GM18951 (cell line): Measurements from ENCODE around the gene RALBP1.
"Not testable (repeated sequence)": the region's sequence is repeated elsewhere in the genome, so short reads cannot be mapped to it uniquely, and the experiment has no call there.

Source experiments
- POLR2A ChIP-seq: IDR thresholded peaks from 4 replicates; pipeline ENCODE4 v1.6.1; 2011; ENCODE audit warnings: mild to moderate bottlenecking; ENCODE audit not compliant: insufficient read length, insufficient read depth; ENCODE audit errors: extremely low read depth
- in situ Hi-C: fragments of 300-500 bp; cut with MboI; formaldehyde crosslinking; loops from one replicate; pipeline ENCODE4 v1.12.0; 2022; ENCODE audit warnings: low sequenced_read_pairs, mixed read lengths, inconsistent platforms; ENCODE audit not compliant: unreplicated experiment

The RALBP1 gene

GRCh38 chr18:9475643-9476591 is 604 bp downstream of the RALBP1 start:
- in situ Hi-C loops, result no loop called here
- TF ChIP-seq POLR2A, result peak; percentile 51

- in situ Hi-C loops, result not testable (repeated sequence)
These were observed 1.6 kb downstream of the RALBP1 start for GRCh38 chr18:9476949-9477348.

- no peak for TF ChIP-seq POLR2A
- in situ Hi-C loops, result no loop called here
These were observed 2.2 kb downstream of the RALBP1 start for GRCh38 chr18:9477509-9477908.

DNA sequence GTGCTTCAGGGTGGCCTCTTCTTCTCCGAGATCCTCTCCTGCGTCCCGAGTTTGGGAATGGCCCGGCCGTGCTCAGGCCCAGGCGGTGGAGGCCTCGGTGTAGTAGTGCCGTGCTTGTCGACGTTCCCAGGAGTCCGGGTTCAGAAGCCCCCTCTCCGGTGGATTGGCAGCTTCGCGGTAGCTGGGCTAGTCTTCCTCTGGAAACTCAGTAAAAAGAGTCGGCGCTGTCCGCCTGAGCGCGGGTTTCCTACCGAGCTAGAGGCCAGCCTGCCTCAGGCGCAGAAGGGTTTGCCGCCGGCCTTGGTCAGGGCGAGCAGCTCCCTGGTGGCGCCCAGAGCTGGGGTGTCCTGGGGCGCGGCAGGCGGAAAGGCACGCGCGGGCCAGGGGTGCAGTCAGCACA is 3.2 kb downstream of the RALBP1 start:
- TF ChIP-seq POLR2A, result no peak
- in situ Hi-C loops, result no loop called here

DNA sequence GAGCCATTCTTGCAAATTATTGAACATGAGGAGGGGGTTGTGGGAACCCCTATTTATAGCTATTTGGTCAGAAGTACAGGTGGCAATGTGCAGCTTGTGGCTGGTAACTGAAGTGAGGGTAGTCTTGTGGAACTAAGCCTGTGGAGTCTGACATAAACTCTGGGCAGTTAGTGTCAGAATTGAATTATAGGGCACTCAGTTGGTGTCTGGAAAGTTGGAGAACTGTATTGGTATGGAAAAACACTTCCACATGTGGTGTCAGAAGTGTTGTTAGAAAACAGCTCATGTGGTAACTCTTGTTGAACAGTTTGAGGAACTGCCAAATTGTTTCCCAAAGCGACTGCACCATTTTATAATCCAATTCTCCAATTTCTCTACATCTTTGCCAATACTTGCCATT is 7.5 kb downstream of the RALBP1 start:
- in situ Hi-C loops, result no loop called here

GRCh38 chr18:9483526-9483925 is 8.2 kb downstream of the RALBP1 start:
- TF ChIP-seq POLR2A, result no peak
- in situ Hi-C loops, result no loop called here

More for the DNA sequence above, 7.5 kb downstream of the RALBP1 start:
- TF ChIP-seq POLR2A, result no peak

GRCh38 chr18:9484856-9485255 is 9.5 kb downstream of the RALBP1 start:
- in situ Hi-C loops, result not testable (repeated sequence)

GRCh38 chr18:9488538-9488937 is 13.2 kb downstream of the RALBP1 start:
- in situ Hi-C loops, result no loop called here
- no peak for TF ChIP-seq POLR2A

GRCh38 chr18:9494778-9495331 is 19.5 kb downstream of the RALBP1 start:
- in situ Hi-C loops, result no loop called here
- TF ChIP-seq POLR2A, result no peak

DNA sequence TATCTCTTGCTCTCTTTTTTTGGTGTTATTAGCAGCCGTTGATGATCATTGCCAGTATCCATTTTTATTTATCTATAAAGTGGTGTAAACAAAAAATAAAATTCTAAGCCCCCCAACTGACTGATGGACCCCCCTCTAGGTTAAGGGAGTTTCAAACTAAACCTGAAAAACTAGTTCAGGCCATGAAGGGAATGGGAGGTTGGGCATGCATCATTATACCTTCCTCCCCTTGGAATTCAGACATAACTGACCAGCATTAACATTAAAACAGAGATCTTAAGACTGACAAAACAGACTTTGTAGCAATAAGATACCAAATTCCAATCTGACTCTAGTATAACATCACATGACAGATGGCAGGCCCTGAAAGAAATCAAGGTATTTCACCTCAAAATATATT is 20.2 kb downstream of the RALBP1 start:
- in situ Hi-C loops, result no loop called here
- TF ChIP-seq POLR2A, result no peak

- in situ Hi-C loops, result no loop called here
- no peak for TF ChIP-seq POLR2A
These were observed 20.8 kb downstream of the RALBP1 start for GRCh38 chr18:9495916-9496705.

GRCh38 chr18:9506046-9506792 is 30.9 kb downstream of the RALBP1 start:
- in situ Hi-C loops, result no loop called here
- no peak for TF ChIP-seq POLR2A

DNA sequence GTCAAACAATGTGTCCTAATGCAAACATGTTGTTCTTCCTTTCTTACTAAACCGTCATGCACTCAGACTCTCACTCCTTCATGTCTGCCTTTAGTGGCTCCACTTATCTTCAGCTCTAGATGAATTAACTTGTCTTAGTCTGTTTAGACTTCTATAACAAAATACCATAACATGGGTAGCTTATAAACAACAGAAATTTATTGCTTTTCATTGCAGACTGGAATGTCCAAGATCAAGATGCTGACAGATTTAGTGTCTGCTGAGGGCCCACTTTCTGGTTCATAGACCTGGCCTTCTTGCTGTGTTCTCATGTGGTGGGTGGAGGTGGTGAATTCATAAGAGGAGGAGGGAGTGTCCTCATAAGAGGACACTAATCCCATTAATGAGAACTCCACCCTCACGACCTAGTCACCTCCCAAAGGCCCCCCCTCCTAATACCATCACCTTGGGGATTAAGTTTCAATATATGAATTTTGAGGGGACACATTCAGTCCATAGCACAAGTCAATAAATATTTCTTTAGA is 32.3 kb downstream of the RALBP1 start:
- in situ Hi-C loops, result no loop called here
- no peak for TF ChIP-seq POLR2A
